HG02938 (cell line): Measurements from ENCODE around the gene PROK1.

Source experiments
- ATAC-seq: cut with Tn5 transposase; IDR thresholded peaks from one replicate; pipeline ENCODE4 v1.9.1; 2021; ENCODE audit warnings: mild to moderate bottlenecking, moderate library complexity; ENCODE audit not compliant: unreplicated experiment

The PROK1 gene

GRCh38 chr1:110487726-110488125 is 36.8 kb downstream of the PROK1 start:
- ATAC-seq: no peak

DNA sequence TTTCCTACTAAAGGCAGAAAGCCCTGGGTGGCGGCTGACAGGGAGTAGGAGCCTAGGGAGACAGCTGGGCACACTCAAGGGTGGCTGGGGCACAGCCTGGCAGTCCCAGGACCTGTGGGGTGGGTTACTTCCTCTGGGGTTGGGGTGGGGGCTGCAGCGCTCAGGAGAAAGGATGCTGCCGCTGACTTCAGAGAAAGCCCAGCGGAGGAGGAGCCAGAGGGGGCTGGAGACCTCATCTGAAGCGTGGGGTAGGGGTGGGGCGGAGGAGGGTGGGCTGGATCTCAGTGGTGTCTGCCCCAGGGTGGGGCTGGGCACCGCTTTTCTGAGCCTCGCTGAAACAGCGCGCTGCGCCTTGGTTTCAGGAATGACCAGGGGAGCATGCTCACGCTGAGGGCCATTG is 37.2 kb downstream of the PROK1 start:
- ATAC-seq: no peak

DNA sequence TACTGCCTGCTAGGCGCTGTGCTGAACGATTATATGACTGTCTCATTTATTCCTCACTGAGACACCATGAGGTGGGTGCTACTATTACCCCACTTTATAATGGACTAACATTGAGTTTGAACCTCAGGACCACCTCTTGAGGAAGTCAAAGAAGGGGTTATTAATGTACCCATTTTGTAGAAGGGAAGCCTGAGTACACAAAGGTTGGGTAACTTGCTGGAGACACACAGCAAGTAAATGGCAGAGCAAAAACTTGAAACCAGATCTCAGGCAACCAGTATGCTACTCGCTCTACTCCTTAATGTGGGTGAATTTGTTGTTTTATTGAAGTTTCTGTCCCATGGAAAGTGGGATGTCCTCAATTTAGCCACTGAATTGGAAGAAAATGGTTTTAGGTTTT is 37.9 kb downstream of the PROK1 start:
- no peak for ATAC-seq

- ATAC-seq: no peak
These were observed 38.5 kb downstream of the PROK1 start for GRCh38 chr1:110489406-110489805.

DNA sequence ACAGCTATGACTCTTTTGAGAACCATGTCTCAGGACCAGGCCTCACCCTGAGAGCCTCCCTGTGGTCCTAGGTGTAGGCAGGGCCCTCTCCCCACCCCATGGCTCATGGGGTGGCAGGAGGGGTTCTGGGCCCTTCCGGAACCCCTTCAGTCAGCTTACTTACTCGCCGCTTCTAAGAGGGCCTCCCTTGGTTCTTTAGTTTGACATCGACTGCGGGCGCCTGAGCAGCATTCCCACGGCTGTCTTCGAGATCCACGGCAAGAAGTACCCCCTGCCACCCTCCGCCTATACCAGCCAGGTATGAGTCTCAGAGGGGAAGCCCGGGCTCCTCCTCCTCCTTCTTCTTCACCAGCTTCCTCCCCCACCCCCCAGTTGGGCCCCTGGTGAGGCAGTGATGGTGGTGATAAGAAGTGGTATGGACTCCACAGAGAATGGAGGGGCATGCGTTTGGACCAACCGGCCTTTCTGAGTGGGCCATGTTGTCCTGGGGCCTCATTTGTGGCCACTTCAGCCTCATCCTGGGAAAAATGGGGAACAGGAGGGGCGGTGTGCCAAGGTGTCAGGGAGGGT is 39.1 kb downstream of the PROK1 start:
- ATAC-seq: no peak

DNA sequence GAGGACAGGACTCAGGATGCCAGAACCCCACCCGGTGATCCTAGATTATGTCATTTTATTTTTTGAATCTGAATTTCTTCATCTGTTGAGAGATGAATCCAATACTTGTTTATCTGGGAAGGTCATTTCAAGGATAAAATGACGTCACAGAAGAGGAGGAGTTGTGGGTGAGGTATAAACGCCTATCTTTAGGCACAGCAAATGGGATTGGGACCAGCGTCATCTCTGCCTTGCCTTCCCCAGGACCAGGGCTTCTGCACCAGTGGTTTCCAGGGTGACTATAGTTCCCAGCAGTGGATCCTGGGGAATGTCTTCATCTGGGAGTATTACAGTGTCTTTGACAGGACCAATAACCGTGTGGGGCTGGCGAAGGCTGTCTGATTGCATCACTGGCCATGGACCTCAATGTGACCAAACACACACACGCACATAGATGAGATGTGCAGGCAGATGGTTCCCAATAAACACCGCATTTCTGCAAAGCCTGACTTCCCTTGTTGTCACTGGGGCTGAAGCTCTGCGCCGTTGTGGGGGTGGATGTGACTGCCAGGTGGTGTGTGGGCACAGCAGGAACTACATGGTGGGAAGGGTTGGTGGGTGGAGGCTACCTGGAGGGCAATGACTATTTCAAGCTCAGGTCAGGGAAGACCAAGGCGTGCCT is 40.0 kb downstream of the PROK1 start:
- no peak for ATAC-seq

DNA sequence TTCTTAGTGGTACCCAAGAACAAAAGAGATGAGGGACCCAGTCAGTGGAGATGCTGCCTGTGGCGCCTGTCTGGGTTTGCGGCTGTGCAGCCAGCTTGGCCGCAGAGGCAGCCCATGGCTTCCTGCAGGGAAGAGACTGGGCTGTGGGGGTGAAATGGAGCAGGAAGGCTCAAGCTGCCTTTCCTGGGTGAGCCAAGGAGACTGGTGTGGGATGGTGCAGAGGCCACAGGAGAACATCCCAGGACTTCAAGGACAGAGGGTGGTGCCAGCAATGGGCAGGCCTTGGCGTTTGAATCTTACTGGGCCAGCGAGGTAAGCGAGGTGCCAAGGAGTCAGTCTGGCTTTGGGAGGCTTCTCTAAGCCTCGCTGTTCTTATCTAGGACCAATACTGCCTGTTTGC is 41.6 kb downstream of the PROK1 start:
- ATAC-seq: no peak

DNA sequence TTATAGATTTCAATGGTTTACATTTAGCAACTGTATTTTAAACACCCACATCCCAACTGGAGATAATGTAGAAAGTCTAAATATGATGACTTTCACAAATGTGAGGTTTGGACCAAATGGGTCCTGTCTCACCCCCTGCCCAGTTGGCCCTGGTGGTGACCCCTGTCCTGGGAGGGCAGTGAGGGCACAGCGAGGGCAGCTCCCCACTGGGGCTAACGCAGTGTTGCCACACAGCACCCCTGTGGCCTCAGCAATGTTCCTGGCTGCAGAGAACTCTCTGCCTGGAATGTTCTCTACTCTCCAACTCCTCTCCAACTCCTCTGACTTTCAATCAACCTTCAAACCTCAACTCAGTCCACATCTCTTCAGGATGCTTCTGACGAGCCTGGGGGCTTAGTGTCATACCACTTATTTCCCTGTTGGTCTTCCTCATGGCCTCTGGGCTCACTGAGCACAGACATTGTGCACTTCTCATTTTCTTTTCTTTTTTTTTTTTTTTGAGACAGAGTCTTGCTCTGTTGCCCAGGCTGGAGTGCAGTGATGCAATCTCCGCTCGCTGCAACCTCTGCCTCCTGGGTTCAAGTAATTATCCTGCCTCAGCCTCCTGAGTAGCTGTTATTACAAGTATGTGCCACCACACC is 42.2 kb downstream of the PROK1 start:
- no peak for ATAC-seq

DNA sequence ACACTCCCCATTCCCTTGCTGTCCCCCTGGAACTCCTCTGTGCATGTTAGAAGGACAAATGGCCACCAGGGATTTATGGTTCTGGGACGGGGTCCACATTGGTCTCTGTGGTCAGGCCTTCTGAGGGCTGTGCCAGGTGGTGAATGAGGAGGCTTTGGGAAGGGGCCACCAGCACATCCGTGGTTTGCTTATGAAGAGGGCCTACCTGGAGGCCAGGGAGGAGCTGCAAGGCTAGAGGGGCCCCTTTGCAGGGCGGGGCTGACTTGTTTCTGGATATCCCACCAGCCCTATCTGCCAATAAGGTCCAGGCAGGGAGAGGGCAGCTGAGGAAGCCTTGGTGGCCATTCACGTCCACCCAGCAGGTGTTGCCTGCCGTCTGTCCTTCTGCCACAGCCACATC is 43.1 kb downstream of the PROK1 start:
- no peak for ATAC-seq

- ATAC-seq: no peak
These were observed 43.8 kb downstream of the PROK1 start for GRCh38 chr1:110494522-110495406.

DNA sequence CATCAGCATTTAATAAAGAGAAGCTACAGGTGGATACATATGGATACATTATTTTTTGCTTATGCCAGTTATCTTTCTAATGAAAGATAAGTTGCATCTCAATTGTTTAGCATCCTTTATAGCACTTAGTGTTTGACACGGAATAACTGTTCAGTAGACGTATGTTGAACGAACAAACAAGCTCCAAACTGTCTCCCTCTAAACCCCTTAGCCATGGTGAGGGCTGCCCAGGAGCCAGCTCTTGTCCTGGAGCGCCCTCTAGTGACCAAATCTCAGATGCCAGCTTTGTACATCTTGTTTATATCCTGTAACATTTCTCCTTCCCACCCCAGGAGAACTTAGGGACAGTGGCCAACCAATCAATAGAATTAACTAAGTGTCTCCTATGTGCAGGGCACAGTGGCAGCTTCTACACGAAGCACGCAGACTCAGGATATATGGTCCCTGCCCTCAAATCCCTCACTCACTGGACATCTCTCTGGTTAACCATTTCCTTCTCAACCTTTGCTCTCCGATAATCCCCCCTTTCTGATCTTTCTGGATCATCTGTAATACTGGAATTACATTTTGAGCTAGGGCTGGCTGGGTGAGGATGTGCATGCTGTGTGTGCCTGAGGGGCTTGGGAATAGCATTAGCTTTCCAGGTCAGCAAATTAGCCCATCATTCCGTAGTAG is 45.1 kb downstream of the PROK1 start:
- ATAC-seq: no peak

DNA sequence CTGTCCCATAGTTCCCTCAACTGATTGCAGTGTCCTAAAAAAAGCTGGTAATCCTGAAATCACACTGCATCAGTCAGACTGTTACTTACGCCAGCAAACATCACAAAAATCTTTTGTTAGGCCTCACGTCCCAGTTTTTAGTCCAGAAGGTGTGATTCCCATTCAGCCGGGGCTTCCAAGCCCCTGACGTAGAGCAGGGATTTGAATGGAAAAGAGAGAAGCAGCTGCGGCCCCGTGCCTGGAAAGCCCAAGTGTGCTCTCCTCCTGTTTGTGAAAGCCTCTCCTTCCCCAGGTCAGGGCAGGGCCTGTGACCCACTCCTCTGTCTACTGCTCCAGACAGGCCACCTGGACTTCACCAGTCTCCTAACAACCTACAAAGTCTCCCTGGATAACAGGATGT is 47.3 kb downstream of the PROK1 start:
- no peak for ATAC-seq

DNA sequence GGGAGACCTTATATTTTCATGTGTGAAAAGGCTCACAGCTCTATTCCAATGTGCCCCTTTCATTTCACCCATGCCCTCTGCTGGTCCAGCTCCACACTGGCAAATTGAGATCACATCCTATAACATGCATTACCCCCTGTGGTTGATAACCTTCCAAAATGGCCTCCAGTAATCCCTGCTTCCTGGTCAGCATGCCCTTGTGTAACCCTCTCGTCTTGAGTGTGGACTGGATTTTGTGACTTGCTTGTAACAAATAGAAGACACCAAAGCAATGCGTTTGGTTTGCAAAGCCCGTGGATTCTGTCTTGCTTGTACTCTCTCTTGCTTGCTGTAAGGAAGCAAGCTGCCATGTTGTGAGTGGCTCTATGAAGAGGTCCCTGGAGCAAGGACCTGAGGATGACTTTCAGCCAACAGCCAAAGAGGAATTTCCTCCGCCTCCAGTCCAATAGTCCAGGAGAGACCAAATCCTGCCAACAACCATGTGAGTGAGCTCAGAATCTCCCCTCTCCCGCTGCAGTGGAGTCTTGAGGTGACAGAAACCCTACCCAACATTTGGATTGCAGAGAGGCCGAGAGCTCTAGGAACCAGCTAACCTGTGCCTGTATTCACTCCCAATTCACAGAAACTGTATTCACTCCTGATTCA is 50.7 kb downstream of the PROK1 start:
- ATAC-seq: no peak

GRCh38 chr1:110502402-110503151 is 51.6 kb downstream of the PROK1 start:
- no peak for ATAC-seq

DNA sequence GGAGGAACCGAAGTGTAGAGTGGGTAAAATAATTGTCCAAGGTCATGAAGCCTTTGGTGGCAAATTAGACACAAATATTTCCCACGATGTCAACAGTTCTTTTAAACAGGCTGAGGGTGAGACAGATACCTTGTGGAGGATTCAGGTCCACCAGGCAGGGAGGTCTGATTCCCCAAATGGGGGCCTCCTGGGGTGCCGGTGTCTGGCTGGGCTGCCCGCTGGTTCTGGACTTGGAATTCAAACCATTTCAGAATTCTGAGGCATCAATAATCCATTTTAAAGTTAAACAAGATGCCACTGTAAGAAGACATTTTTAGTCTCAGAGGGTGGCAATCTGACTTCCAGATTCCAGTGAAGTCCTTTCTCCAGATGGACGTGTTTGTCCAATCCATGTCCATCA is 52.5 kb downstream of the PROK1 start:
- ATAC-seq: no peak

- no peak for ATAC-seq
These were observed 53.3 kb downstream of the PROK1 start for GRCh38 chr1:110504226-110504625.

DNA sequence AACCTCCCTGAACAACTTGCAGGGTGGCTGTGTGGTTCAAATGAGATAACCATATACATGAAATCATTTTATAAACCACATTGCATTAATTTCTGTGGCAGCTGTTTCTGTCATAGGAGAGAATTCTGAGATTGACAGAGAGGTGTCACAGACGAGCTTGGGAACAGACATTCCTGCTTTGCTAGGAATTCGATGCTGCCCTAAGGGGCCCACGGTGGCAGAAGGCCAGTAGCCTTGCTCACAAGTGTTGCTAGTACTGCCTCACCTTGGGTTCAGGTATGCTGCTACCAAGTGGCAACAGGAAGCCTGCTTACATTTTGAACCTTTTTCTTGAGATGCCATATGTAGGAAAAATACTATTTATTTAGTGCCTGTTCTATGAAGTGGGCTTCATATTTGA is 54.6 kb downstream of the PROK1 start:
- ATAC-seq: no peak

- no peak for ATAC-seq
These were observed 55.6 kb downstream of the PROK1 start for GRCh38 chr1:110506541-110506940.
